GM19324 (cell line): ENCODE results near the gene PTPN2.
A peak's percentile ranks its signal among the peaks of the same experiment; 100 is the strongest.

ENCODE experiments used
- ATAC-seq: cut with Tn5 transposase; IDR thresholded peaks from one replicate; pipeline ENCODE4 v1.9.1; 2021; ENCODE audit warnings: mild to moderate bottlenecking, moderate library complexity; ENCODE audit not compliant: unreplicated experiment, low FRiP score

The PTPN2 gene

DNA sequence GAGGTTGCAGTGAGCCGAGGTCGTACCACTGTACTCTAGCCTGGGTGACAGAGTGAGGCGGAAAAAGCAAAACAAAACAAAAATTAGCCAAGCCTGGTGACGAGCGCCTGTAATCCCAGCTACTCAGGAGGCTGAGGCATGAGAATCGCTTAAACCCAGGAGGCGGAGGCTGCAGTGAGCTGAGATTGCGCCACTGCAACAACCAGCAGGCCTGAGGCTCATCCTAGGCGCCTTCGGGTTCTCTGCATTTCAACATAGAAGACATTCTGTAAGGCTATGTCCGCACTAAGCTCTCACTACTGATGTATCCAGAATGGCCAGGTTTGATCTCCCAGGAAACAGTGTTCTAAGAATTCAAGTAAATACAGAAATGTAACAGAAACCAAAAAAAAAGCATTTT, 23.5 kb downstream of the PTPN2 start:
- no peak for ATAC-seq

DNA sequence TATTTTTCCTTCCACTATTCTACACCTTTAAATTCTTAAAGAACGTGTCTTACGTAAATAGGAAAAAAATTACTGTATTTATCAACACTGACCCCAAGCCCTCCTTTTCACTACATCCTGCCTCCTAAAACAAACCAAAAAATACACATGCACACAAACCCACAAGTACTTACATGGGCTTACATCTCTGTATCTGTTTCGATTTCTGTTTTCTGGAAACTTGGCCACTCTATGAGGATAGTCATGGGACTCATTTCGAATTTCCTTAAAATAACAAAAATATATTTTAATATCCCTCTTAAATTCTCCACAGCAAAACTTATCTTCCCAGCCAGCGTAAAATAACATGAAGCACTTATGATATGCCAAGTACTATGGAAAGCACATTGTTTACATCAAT, 25.0 kb downstream of the PTPN2 start:
- no peak for ATAC-seq

DNA sequence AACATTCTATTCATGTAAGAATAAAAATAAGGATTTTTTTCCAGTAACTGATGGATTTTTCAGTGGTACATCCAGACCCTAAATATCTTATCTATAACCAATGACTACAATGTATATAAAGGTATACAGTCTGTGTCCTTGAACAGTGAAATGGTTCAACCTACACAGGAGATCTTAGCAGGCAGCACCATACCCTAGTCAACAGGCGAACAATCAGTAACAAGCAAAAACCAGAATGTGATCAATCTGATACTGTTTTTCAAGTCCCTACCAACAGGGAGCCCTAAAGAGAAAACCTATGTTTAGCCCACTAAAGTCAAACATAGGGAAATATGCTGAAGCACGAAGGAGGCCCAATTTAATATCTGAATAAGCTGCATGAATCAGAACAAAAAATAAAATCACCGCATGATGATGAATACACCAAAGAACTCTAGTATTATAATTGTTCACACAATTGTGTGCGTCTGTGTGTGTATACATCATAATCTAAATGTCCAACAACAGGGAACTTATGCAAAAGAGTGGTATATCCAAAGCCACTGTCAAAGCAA, 26.0 kb downstream of the PTPN2 start:
- ATAC-seq, result no peak

DNA sequence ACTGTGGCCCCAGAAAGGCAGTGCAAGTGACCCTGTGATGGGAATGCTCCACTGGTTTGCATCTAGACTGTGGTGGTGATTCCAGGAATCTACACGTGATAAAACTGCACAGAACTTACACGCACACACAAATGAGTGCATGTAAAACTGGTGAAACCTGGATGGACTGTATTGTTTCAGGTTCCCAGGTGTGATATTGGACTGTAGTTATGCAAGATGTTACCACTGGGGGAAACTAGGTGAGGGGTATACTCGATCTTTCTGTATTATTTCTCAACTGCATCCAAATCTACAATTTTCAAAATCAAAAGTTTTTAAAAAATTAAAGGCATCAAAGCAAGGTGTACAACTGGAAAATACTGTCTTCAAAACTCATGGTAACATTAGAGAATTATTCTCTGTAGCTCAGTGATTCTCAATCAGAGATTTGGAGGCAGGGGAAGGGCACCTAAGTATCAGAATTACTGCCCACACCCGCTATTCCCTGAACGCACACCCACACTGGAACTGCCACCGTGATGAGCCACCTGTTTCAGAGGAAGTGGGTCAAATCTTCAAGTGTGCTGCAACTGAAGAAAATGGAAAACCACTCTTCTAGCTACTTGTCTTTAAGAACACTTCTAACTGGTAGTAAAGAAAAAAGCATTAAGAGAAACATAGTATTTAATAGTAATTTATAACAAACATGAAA, 26.7 kb downstream of the PTPN2 start:
- ATAC-seq, result no peak

DNA sequence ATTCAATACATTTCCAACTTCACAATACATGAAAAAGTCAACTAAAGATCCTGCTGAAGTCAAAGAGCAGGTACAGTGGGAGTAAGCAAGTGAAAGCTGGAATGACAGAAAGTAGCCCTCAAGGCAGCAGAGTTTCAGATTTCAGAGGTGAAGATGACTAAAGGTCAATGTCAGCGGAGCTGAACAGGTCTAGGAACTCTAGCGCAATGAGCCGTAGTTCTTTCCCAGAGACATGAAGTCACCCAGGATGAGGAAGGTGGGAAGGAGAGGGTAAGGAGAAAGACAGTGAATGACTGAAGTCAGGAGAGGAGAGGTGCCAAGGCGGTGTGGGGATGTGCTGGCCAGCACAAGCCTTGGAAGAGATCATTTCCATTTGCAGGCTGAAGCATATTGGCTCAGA, 28.1 kb downstream of the PTPN2 start:
- ATAC-seq, result no peak

DNA sequence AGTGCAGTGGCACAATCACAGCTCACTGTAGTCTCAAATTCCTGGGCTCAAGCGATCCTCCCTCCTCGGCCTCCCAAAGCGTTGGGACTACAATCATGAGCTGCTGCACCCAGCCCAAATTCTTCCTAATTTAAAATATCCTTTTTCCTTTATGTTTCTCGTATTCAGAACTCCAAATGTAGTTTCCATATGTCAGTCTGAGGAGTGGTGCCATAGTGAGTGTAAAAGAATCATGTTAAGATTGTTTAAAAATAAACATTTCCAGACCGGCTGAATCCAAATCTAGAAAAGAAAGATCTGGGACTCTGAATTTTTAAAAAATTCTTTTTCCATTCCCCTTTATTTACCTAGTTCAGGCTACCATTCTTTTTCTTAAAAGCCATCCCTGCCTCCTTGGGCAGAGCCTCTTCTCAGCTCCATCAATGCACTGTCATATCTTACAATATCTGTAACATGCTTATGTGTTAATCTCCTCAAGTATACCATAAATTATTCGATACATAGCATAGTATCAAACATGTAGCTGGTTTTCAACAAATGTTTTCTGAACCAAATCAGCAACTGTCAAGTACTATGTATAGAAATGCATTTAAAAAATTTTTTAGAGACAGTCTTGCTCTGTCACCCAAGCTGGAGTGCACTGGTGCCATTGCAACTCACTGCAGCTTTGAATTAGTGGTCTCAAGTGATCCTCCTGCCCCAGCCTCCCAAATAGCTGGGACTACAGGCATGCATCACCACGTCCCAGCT, 31.3 kb downstream of the PTPN2 start:
- ATAC-seq, result no peak

DNA sequence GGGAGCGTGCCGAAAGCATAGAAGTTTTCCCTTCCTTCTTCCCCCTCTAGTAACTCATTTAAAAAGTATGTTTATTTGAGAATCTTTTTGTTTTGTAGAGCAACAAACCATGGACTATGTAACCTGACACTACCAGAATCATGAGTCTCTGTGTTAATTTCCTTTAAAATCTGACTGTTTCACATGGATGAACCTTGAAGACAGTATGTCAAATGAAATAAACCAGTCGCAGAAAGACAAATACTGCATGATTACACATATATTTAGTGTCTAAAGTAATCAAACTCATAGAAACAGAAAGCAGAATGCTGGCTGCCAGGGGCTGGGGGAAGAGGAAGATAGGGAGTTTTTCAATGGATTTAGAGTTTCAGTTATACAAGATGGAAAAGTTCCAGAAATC, 32.3 kb downstream of the PTPN2 start:
- no peak for ATAC-seq

DNA sequence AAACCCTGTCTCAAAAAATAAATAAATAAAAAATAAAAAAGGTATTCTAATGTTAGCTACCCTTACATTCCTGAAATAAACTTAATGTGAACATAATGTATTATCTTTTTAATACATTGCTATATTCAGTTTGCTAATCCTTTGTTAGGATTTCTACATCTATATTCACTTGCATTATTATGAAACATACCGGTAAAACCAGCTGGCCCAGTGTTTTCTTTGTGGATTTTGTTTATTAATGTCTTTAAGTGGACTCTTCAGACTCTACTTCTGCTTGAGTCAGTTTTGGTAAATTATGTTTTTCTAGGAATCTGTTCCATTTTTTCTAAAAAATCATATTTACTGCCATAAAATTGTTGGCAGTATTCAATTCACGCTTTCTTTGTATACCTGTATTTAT, 34.5 kb downstream of the PTPN2 start:
- no peak for ATAC-seq

DNA sequence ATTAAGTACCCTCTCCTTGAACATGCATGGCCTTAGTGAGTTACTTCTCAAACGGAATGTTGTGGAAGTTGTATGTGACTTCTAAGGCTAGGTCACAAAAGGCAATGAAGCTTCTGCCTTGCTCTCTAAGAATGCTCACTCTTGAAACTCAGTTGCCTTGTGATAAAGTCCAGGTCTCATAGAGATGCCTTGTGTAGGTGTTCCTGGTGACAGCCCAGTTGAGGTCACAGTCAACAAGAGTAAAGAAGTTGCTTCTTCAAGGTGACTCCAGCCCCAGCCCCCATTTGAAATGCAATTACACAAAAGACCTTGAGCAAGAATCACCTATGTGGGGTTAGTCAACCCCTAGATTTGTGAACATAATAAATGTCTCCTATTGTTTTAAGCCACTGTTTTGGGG, 35.6 kb downstream of the PTPN2 start:
- ATAC-seq, result no peak

DNA sequence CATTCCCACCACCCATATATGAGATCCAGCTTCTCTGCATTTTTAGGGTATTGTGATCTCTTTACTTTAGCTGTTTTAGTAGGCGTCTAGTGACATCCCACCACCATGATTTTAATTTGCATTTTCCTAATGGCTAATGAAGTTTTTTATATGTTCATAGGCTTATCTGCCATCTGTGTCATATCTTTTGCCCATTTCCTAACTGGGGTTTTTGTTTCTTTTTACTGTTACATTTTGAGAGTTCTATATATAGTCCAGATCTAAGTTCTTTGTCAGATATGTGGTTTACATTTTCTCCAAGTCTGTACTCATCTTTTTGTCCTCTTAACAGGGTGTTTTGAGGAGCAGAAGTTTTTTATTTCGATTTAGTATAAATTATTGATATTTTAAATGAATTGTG, 39.6 kb downstream of the PTPN2 start:
- ATAC-seq, result no peak

DNA sequence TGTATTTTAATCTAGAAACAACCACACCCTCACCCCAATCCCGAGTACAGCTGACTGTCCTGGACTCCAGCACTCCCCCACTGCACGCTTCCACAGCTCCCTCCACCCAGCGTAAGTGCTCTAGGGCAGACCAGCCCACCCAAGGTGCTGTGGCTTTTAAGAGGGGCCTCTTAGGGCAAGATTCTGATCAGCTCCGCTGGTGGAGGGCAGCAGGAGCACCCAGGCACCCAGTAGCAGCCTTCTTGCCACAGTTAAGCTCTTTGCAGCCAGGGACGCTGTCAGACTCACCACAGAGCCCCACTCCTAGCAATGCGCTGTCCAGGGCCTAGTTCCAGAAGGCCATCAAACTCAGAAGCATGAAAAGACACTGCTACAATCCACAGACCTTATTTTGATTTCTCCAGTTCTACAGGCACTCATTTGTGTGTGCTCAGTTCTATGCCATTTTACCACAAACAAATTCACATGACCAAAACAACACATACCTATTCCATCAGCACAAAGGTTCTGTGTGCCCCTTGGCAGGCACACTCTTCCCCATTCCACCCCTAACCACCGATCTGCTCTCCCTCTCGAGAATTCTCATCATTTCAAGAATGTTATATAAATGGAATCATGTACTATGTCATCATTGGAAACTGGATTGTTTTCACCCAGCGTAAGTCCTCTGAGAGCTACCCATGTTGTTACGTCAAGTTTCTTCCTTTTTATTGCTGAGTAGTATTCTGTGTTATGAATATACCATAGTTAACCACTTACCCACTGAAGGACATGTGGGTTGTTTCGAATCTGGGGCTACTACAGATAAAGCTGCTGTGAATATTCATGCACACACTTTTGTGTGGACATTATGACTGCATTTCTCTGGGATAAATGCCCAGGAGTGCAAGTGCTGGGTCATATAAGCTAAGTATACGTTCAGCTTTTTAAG, 40.4 kb downstream of the PTPN2 start:
- no peak for ATAC-seq

DNA sequence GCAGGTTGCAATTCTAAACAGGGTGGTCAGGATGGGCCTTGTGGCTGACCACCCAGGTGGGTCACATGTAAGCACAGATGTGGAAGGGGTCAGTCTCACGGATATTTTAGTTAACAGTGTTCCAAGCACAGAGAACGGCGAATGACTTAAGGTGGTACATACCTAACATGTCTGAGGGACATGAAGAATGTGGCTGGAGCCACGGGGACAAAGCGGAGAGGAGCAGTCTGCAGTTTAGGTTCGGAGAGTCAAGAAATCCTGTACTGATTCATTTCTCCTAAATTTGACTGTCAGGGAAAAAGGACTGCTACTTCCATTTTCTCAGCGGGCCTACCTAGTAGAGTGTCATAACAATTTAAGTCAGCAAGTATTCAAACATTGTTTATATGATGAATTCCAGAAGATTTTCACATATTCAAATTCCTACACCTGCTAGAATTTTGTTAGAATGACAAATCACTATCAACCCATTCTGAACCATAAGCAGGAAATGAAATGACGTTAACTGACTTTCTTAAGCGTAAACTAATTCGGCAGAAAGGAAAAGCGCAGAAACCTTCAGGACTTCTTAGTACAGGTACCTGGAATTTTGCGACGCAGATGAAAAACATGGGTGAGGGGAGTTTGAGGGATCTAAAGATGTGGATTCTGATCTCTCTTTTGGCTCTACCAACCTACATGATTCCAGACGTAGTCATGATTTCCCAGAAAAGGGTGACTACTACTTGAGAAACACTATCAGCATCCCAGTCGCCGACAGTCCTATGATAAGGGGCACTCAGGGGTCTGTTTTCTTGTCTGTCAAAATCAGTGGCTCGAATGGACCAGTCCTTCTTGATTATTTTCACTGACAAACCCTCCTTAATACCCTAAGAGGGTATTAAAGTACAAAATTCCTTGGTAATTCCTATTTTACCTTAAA, 41.3 kb downstream of the PTPN2 start:
- no peak for ATAC-seq

DNA sequence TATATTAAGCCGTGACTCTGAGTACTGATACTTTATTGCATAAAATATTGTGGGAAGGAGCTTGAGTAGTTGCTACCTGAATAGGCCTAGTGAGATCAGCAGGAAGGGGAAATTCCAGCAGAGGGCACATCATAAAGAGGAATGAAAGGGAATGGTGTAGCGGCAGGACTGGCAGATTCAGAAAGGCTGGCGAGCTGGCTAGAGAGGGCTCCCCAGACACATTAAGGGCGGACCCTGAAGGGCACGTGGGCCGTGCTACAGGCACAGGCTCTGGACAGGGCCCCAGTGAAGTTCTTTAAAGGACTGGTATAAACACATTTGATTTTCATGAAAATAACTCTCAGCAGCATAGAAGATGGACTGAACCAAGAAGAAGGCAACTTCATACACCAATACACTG, 43.0 kb downstream of the PTPN2 start:
- no peak for ATAC-seq

DNA sequence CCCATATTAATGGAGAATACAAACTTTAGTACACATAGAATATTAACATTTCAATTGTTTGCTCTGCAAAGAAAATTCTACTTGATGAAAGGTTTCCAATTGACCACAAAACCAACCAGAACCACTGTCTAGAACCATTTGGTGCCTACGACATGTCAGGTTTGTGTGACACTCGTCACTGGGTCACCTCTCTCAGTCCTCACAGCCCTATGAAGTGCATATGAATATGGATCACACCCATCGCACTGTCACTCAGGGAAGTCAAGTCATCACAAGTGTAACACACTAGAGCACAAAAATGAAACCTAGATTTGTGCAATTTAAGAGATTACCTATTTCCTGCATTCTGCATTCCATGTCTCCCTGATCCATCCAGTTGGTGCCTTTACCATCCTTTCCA, 43.7 kb downstream of the PTPN2 start:
- no peak for ATAC-seq

DNA sequence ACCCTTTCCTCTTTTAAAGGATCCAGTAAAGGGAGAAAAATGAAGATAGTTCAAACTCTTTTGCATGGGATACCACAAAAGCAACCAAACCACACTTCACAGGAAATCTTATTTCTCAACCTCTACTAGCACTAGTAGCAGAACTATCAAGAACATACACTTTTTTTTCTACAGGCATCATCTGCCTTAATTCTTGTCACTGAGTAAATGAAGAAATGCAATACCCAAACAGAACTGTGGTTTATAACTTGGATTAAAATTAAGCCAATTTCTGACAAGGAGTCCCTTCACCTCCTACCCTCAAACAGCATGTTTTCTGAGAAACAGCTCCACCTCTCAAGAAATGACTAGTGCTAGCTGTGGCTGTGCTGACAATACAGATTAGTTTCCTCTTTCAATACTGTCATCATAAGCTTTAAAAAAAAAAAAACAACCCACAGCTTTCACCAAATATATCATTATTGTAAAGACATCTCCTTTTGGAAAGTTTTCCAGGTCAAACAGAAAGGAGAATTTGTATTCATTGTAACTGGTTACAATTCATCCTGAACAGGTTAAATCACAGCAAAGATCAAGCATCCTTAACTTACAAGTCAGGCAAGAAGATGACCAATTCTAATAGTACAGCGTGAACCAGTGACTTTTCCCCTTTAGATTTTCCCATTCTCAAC, 44.4 kb downstream of the PTPN2 start:
- peak; percentile 67 for ATAC-seq

DNA sequence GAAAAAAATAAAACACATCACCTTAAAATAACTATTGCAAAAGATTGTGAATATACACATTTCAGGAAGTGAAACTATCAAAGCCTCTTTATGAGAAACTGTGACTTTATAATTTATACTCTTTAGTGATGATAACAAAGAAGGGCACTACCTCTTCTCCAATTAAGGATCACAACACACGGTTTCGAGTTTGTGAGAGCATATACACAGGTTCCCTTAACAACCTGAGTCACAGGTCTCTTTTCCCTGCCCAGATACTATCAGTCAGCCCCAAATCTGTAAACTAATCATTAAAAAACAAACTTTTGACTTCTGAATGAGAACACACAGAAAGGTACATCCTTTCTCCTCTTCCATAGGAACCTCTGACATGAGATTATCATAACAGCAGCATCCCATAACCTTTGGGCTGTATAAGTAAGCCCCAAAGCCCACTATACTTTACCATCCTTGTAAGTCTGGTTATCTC, 44.9 kb downstream of the PTPN2 start:
- peak; percentile 37 for ATAC-seq

DNA sequence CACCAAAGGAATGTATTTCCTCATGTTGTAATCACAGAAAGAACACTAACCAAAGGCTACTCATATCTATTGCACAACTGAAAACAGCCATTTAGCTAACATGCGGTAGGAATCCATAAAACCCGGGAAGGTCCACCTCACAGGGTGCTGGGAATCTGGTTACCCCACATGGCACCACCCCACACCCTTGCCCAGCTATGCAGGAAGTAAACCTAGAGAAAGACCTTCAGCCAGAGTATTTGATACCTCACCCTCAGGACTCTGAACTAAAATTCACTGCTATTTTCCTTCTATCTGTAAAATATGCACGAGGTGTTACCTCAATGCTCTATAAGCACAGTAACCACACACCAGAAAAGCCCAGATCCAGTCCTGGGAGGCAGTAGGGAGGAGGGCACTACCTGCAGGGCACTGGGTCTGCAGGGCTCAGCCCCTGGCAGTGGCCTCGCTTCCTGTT, 45.8 kb downstream of the PTPN2 start:
- ATAC-seq, result no peak

DNA sequence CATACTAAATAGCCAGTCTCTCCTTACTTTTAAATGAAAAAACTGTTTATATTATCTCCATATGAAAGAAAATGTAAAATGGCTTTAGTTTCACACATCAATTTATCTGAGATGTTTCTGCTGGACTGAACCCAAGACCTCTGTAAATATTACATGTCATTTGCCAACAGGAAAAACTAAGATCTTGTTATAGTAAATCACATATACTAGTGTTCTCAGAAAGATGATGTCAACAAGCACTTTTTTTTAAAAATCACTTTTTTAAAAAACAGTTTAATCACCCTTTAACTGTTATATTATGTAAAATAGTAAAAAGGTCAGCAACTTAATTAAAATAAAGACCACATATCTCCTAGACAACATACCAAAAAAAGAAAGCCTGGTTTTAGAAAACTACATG, 46.3 kb downstream of the PTPN2 start:
- no peak for ATAC-seq

DNA sequence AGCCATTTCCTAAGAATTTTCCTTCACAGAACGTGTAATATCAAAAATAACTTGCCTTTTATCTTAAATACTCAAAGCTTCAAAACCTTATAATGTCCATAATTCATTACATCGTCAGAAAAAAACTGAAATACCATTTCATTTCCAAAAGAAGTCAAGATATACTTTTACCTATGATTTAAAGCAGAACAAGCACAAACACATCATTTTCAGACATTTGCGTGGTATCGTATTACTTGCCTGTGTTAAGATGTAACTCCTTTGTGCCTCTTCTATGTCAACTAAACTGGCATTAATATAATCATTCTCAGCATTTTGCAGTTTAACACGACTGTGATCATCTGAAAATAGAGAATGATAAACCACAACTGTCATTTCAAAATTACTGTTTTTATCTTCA, 47.5 kb downstream of the PTPN2 start:
- ATAC-seq, result no peak
